NOMO-1 treated with DMSO at 0.1 percent for 48 hours (cell line): ENCODE data around the gene CRELD1.

Experiments used
- DNase-seq: peaks from one replicate; lab custom pipeline; 2025; ENCODE audit not compliant: unreplicated experiment; lab: John Stamatoyannopoulos, UW

Gene CRELD1

GRCh38 chr3:9951962-9952805, 18.6 kb downstream of the CRELD1 start, which contains the start of gene PRRT3:
Gene PRRT3, minus strand, starts transcription at chr3:9952408. Its CDS starts 2,293 bp downstream, at chr3:9950115.
- DNase-seq, result peak; percentile 52

- DNase-seq, result no peak
Observed at GRCh38 chr3:9955067-9955502, 21.5 kb downstream of the CRELD1 start.

GRCh38 chr3:9955611-9956352, 22.1 kb downstream of the CRELD1 start:
- no peak for DNase-seq

GRCh38 chr3:9957214-9957613, 23.6 kb downstream of the CRELD1 start:
- no peak for DNase-seq

- DNase-seq, result no peak
Observed at GRCh38 chr3:9965200-9965875, 31.7 kb downstream of the CRELD1 start.

- DNase-seq, result no peak
Observed at GRCh38 chr3:9966841-9967240, 33.2 kb downstream of the CRELD1 start.

- DNase-seq, result no peak
Observed at GRCh38 chr3:9969632-9970019, 36.0 kb downstream of the CRELD1 start.

GRCh38 chr3:9970020-9970652, 36.5 kb downstream of the CRELD1 start:
- DNase-seq, result no peak

GRCh38 chr3:9976721-9977709, 43.4 kb downstream of the CRELD1 start:
- peak; percentile 99 for DNase-seq

- no peak for DNase-seq
Observed at GRCh38 chr3:9978710-9979305, 45.2 kb downstream of the CRELD1 start.

- no peak for DNase-seq
Observed at GRCh38 chr3:9980251-9980650, 46.6 kb downstream of the CRELD1 start.

GRCh38 chr3:9986230-9986725, 52.6 kb downstream of the CRELD1 start:
- DNase-seq, result peak; percentile 43

GRCh38 chr3:9994086-9994844, 60.6 kb downstream of the CRELD1 start:
- no peak for DNase-seq
